Ramos (cell line): ENCODE data around the gene ZFYVE28.

Source experiments
- in situ Hi-C: fragments of 300-500 bp; cut with MboI; formaldehyde crosslinking; loops from one replicate; pipeline ENCODE4 v1.14.3; 2022; ENCODE audit warnings: low sequenced_read_pairs; ENCODE audit not compliant: unreplicated experiment

ZFYVE28 gene

DNA sequence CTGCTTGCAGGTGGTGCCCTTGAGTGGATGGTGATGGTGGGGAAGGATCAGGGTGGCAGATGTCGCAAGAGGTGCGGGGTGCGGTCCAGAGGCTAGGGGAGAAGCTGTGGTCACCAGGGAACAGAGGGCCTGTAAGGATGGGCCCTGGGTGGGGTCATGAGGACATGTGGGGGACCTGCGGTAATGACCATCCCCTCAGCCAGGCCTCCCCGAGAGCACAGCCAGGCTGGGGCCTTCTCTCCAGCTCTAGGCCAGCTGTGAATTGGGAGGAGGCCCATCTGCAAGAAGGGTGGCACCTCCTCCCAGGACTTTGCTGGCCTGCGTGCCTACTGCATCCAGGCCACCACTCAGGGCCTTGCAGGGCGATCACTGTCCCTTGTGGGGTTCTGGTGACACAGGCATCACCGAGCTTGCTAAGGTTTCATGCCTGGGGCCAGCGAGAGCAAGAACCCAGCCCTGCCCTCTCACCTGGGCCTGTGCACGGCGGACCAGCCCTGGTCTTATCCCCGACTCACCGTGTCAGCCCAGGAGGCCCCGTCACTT lies 122.5 kb downstream of the ZFYVE28 start:
- in situ Hi-C loops = no loop called here

DNA sequence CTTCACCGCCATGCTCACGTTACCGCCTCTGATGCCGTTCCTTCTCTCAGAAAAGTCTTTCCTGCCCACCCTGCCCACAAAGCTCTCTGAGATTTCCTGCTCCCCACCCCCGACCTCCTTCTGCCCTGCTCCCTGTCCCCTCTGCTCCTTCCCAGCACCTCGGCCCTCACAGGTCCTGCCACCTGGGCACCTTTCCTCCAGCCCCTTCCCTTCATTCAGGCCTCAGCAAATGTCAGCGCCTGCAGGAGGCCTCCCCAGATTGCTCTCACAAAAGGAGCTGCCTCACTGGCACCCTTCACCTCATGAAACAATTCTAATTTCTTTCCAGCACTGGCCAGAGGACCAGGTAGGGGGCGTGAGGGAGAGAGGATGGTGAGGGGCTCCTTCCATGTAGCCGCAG lies 122.9 kb downstream of the ZFYVE28 start:
- in situ Hi-C loops = no loop called here

GRCh38 chr4:2292646-2293108 lies 125.8 kb downstream of the ZFYVE28 start:
- in situ Hi-C loops = no loop called here

- in situ Hi-C loops = no loop called here
These were observed 126.5 kb downstream of the ZFYVE28 start for GRCh38 chr4:2291705-2292645.

GRCh38 chr4:2290974-2291704 lies 127.3 kb downstream of the ZFYVE28 start:
- in situ Hi-C loops = no loop called here

DNA sequence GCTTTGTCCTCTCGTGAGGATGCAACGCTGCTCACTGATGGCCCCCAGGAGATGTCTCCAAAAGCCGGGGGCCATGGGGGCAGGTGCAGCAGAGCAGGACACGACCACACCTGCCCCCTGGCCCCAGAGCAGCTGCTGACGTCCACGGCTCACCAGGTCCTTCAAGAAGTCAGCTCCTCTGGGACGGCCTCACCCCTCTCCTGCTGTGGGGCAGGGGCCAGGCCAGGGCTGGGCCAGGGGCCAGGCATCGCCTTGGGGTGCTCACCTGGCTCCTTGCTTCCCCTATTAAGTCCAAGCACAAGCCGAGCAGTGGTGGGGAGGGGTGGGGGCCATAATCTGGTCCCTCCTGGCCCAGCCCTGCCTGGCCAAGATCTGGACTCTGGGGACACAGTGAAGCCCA lies 128.0 kb downstream of the ZFYVE28 start:
- in situ Hi-C loops = no loop called here

DNA sequence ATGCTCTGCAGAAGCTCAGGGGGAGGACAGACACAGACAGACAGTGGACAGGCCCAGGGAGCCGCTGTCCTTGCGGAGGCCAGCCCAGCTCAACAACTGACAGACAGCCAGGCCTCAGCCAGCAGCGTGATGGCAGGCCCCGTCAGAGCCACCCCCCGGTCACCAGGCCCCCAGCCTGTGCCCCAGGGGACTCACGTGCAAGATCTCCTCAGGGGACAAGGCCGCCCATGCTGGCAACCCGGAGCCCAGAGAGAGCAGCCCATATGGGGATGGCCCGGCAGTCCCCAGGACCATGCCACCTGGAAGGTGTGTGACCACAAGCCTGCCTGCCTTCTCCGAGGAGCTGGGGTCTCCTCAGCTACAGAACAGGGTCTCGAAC lies 128.5 kb downstream of the ZFYVE28 start:
- in situ Hi-C loops = no loop called here

DNA sequence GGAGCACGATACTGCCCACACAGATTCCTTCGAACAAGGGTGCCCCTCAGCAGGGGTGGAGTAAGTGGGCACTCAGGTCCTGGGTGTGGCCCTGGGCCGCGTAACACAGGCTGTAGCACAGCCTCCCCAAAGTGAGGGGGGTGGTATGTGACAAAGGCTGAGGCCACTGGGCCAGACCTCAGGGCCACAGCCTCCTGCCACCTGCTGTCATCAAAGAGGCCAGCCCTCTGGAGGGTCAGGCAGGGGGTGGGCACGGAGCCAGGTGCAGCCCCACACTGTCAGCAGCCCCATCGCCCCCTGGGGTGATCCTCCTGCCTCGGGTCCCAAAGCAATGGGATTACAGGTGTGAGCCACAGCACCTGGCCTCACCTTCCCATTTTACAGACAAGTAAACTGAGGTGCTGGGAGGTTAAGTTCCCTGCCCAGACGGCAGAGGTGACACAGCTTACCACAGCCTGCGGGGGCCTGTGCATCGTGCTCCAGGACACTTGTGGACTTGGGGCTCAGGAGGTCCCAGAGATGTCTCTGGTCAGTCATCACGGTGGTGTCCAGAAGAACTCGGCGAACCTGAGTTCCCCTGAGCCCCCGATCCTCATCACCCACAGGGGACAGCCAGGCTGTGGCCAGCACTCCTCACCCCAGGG lies 129.0 kb downstream of the ZFYVE28 start:
- in situ Hi-C loops = no loop called here

DNA sequence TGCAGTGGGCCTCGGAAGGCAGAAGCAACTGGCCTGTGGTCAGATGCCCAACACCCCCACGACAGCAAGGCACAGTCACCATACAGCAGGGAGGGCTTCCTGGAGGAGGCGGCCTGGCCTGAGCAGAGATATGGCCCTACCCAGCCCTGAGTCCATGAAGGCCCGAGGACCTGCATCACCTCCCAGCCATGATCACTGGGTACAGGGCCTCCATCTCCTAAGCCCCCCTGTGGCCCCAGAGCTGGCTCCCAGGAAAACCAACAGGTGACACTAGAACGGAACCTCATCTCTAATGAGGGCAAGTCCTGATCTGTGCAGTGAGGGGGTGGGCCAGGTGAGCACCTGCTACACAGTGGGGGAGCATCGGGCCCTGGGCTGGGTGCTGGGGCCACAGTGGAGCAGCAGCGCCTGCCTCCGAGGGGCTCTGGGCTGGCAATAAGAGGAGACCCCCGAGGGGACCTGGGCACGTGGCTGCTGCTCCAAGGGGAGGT lies 130.3 kb downstream of the ZFYVE28 start:
- in situ Hi-C loops = no loop called here

- in situ Hi-C loops = no loop called here
These were observed 130.9 kb downstream of the ZFYVE28 start for GRCh38 chr4:2287594-2287915.

- in situ Hi-C loops = no loop called here
These were observed 131.4 kb downstream of the ZFYVE28 start for GRCh38 chr4:2286904-2287593.

GRCh38 chr4:2285613-2286381 lies 132.6 kb downstream of the ZFYVE28 start:
- in situ Hi-C loops = no loop called here

DNA sequence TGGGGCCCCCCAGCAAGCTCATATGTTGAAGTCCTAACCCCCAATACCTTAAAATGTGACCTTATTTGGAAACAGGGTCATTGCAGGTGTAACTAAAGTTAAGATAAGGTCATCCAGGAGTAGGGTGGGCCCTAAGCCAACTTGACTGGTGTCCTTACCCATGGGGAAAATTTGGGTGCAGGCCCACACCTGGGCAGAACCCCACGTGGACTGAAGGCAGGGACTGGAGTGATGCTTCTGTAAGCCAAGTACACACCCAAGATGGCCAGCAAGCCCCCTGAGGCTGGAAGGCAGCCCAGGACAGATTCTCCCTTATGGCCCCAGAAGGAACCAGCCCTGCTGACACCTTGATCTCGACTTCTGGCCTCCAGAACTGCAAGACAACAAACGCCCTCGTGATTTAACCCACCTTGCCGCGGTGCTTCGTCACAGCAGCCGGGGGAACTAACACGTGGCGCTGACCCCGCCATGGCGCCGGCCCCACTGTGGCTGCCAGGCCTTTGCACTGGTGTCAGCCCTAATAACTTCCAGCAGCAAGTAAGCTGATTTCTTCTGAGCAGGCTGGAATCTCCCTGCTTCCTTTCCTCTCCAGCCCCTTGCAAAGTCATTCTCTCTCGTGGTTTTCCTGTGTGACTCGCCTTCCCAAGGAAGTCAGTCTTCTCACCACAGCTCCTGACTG lies 133.4 kb downstream of the ZFYVE28 start:
- in situ Hi-C loops = no loop called here

- in situ Hi-C loops = no loop called here
These were observed 134.1 kb downstream of the ZFYVE28 start for GRCh38 chr4:2284161-2284933.

DNA sequence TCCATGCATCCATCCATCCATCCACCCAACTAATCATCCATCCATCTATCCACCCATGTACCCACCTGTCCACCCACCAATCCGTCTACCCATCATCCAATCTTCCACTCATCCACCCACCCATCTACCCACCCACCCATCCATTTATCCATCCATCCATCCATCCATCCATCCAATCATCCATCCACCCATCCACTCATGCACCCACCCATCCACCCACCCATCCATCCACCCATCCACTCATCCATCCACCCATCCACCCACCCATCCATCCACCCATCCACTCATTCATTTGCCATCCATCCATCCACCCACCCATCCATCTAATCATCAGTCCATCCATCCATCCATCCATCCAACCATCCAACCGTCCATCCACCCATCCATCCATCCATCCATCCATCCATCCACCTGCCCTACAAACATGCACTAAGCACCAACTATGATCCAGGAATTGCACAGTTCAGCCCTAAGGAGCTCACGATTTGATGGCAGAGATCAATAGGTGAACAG lies 135.2 kb downstream of the ZFYVE28 start:
- in situ Hi-C loops = no loop called here

GRCh38 chr4:2281575-2282343 lies 136.7 kb downstream of the ZFYVE28 start:
- in situ Hi-C loops = no loop called here
